Measurements from ENCODE around the gene MSI2.

DNA sequence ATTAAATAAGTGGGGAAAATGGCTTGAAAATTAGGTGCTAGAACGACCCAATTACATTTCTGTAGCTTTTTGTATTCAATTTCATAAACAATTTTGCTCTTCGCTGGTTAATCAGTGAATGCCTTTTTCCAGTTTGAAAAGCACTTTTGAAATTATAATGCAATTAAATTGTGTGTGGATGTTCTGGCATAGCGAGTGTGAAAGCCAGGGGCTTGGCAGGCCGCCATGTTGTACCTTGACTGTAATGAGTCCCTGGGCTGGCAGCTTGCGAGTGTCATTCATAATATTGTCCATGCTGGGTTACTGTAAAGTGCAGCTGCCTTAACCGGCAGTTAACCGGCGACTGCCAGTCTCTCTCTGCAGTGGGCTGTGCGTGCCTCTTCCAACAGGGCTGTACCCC, 310.9 kb downstream of the MSI2 start:
- TF ChIP-seq EP300 (IDR thresholded peaks at IDR 0.05; ENCODE audit: borderline replicate concordance in 1 of 2, low read depth in 1 of 2, low read length in 1 of 2) (peak in 1 of 2 experiments; percentile 94; a peak in 2 of 4 replicates), POLR2AphosphoS5 (IDR thresholded peaks at IDR 0.05; ENCODE audit: low read depth, low read length) (no peak), NFIC (IDR thresholded peaks at IDR 0.05; ENCODE audit: borderline replicate concordance) (peak; percentile 27; the same call in 1 of the 2 replicates), EZH2phosphoT487 (IDR thresholded peaks at IDR 0.05; ENCODE audit: borderline replicate concordance, low read depth) (no peak), TEAD4 (IDR thresholded peaks at IDR 0.05; ENCODE audit: borderline replicate concordance, insufficient read depth) (no peak), SMC3 (IDR thresholded peaks at IDR 0.05; ENCODE audit: low read depth, low read length) (no peak), RXRA (IDR thresholded peaks at IDR 0.05; ENCODE audit: borderline replicate concordance, low read depth) (no peak), FOXJ3 (CRISPR knock-in tag; IDR thresholded peaks at IDR 0.05) (peak; percentile 91; the same call in 1 of the 2 replicates), MXI1 (IDR thresholded peaks at IDR 0.05; ENCODE audit: low read depth, low read length) (0 out of 2 replicates have a peak, but pooled peaks have one; percentile 73)
- TF ChIP-seq, protein P1, sequence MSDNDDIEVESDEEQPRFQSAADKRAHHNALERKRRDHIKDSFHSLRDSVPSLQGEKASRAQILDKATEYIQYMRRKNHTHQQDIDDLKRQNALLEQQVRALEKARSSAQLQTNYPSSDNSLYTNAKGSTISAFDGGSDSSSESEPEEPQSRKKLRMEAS (IDR thresholded peaks at IDR 0.05; ENCODE audit: low read depth) = no peak
- TF ChIP-seq, protein P2, sequence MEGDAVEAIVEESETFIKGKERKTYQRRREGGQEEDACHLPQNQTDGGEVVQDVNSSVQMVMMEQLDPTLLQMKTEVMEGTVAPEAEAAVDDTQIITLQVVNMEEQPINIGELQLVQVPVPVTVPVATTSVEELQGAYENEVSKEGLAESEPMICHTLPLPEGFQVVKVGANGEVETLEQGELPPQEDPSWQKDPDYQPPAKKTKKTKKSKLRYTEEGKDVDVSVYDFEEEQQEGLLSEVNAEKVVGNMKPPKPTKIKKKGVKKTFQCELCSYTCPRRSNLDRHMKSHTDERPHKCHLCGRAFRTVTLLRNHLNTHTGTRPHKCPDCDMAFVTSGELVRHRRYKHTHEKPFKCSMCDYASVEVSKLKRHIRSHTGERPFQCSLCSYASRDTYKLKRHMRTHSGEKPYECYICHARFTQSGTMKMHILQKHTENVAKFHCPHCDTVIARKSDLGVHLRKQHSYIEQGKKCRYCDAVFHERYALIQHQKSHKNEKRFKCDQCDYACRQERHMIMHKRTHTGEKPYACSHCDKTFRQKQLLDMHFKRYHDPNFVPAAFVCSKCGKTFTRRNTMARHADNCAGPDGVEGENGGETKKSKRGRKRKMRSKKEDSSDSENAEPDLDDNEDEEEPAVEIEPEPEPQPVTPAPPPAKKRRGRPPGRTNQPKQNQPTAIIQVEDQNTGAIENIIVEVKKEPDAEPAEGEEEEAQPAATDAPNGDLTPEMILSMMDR (IDR thresholded peaks at IDR 0.05) = no peak
- TF ChIP-seq, protein P3, sequence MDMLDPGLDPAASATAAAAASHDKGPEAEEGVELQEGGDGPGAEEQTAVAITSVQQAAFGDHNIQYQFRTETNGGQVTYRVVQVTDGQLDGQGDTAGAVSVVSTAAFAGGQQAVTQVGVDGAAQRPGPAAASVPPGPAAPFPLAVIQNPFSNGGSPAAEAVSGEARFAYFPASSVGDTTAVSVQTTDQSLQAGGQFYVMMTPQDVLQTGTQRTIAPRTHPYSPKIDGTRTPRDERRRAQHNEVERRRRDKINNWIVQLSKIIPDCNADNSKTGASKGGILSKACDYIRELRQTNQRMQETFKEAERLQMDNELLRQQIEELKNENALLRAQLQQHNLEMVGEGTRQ (IDR thresholded peaks at IDR 0.05; ENCODE audit: borderline replicate concordance, low read depth, low read length) = no peak
- TF ChIP-seq, protein P4, sequence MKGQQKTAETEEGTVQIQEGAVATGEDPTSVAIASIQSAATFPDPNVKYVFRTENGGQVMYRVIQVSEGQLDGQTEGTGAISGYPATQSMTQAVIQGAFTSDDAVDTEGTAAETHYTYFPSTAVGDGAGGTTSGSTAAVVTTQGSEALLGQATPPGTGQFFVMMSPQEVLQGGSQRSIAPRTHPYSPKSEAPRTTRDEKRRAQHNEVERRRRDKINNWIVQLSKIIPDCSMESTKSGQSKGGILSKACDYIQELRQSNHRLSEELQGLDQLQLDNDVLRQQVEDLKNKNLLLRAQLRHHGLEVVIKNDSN (IDR thresholded peaks at IDR 0.05; ENCODE audit: borderline replicate concordance, low read depth) = no peak
